HG02981 (cell line): ENCODE data around the gene MAP2.
A peak's percentile ranks its signal among the peaks of the same experiment; 100 is the strongest.

Experiments used
- ATAC-seq: cut with Tn5 transposase; IDR thresholded peaks from one replicate; pipeline ENCODE4 v1.9.1; 2021; ENCODE audit warnings: mild to moderate bottlenecking, moderate library complexity; ENCODE audit not compliant: unreplicated experiment

MAP2 gene

GRCh38 chr2:209526561-209526960 is 102.7 kb downstream of the MAP2 start:
- peak; percentile 45 for ATAC-seq

- no peak for ATAC-seq
These were observed 105.7 kb downstream of the MAP2 start for GRCh38 chr2:209529579-209529978.

- ATAC-seq, result no peak
These were observed 108.5 kb downstream of the MAP2 start for GRCh38 chr2:209532321-209532720.

- ATAC-seq, result no peak
These were observed 109.5 kb downstream of the MAP2 start for GRCh38 chr2:209533391-209533790.

- ATAC-seq, result peak; percentile 73
These were observed 110.4 kb downstream of the MAP2 start for GRCh38 chr2:209534228-209534627.

- ATAC-seq, result no peak
These were observed 112.5 kb downstream of the MAP2 start for GRCh38 chr2:209536363-209536762.

GRCh38 chr2:209547726-209548125 is 123.9 kb downstream of the MAP2 start:
- ATAC-seq, result no peak

GRCh38 chr2:209549589-209549988 is 125.7 kb downstream of the MAP2 start:
- peak; percentile 41 for ATAC-seq

- ATAC-seq, result no peak
These were observed 130.1 kb downstream of the MAP2 start for GRCh38 chr2:209553913-209554312.

- ATAC-seq, result peak; percentile 85
These were observed 132.6 kb downstream of the MAP2 start for GRCh38 chr2:209556354-209556961.

GRCh38 chr2:209560911-209561310 is 137.1 kb downstream of the MAP2 start:
- ATAC-seq, result no peak

- ATAC-seq, result no peak
These were observed 139.6 kb downstream of the MAP2 start for GRCh38 chr2:209563453-209563852.

- ATAC-seq, result no peak
These were observed 141.0 kb downstream of the MAP2 start for GRCh38 chr2:209564816-209565215.

GRCh38 chr2:209565896-209566582 is 142.2 kb downstream of the MAP2 start:
- ATAC-seq, result no peak

- ATAC-seq, result no peak
These were observed 146.3 kb downstream of the MAP2 start for GRCh38 chr2:209570194-209570593.

GRCh38 chr2:209574515-209574914 is 150.7 kb downstream of the MAP2 start:
- no peak for ATAC-seq

GRCh38 chr2:209577376-209578357 is 153.8 kb downstream of the MAP2 start:
- no peak for ATAC-seq

- no peak for ATAC-seq
These were observed 154.7 kb downstream of the MAP2 start for GRCh38 chr2:209578394-209579001.

GRCh38 chr2:209579230-209579749 is 155.4 kb downstream of the MAP2 start:
- ATAC-seq, result no peak

- ATAC-seq, result no peak
These were observed 157.2 kb downstream of the MAP2 start for GRCh38 chr2:209581040-209581439.

GRCh38 chr2:209582281-209582680 is 158.4 kb downstream of the MAP2 start:
- ATAC-seq, result no peak
